ENCODE results near the gene RNASEL.

DNA sequence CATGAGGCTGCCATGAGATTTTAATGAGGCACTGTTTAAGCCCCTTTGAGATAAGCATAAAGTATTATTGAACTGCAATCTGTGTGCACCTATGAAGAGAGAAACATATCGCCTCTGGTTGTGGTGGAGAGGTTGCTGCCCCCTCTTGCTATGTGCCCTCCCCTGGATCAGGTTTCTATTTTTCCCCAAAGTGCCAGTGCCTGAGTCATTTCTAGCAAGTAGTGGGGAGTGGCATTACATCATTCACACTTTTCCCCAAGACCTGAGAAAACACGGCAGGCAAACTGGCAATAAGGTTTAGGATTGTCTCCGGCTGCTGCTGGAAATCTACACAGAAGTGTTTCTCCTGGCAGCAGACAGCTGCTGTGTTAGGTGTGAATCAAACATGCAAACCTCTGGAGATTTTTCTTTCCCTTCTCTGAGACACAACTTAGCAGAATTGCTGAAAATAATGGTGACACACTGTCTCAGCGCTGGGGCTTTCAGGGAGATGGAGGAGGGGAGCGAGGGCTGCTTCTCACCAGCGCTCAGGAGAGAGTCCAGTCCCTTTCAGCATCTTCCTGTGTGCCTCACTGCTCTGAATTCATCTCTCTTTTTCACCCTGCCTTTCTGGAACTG, 28.8 kb upstream of the RNASEL start:
- TF ChIP-seq, protein P1, sequence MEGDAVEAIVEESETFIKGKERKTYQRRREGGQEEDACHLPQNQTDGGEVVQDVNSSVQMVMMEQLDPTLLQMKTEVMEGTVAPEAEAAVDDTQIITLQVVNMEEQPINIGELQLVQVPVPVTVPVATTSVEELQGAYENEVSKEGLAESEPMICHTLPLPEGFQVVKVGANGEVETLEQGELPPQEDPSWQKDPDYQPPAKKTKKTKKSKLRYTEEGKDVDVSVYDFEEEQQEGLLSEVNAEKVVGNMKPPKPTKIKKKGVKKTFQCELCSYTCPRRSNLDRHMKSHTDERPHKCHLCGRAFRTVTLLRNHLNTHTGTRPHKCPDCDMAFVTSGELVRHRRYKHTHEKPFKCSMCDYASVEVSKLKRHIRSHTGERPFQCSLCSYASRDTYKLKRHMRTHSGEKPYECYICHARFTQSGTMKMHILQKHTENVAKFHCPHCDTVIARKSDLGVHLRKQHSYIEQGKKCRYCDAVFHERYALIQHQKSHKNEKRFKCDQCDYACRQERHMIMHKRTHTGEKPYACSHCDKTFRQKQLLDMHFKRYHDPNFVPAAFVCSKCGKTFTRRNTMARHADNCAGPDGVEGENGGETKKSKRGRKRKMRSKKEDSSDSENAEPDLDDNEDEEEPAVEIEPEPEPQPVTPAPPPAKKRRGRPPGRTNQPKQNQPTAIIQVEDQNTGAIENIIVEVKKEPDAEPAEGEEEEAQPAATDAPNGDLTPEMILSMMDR (IDR thresholded peaks at IDR 0.05): no peak
- no peak for TF ChIP-seq EZH2 (IDR thresholded peaks at IDR 0.05; ENCODE audit: borderline replicate concordance, insufficient read depth, low read depth, low read length, poor library complexity, severe bottlenecking)

Data from B cell (primary cell).